GM18867 (cell line): ENCODE measurements around the gene ARHGAP6.

ENCODE experiments used
- ATAC-seq: cut with Tn5 transposase; IDR thresholded peaks from one replicate; pipeline ENCODE4 v1.9.1; 2021; ENCODE audit warnings: mild to moderate bottlenecking, moderate library complexity; ENCODE audit not compliant: unreplicated experiment

Gene ARHGAP6

DNA sequence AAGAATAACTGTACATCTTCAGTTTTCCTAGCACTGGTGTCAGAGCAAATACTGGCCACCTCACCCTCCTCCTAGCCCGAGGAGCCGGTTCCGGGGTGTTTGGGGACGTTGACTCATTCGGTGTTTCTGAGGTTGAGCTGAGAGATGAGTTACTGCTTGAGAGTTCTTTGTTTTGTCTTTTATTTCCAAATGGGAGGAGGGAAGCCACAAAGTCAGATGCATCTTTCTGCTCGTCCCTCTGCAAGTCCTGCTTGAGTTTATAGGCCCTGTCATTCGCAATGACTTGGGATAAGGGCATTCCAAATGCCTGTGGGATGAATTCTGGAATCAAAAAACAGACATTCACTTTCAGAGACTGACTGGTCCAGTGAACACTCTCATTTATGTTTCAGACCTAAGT lies 477.1 kb downstream of the ARHGAP6 start:
- peak; percentile 81 for ATAC-seq

DNA sequence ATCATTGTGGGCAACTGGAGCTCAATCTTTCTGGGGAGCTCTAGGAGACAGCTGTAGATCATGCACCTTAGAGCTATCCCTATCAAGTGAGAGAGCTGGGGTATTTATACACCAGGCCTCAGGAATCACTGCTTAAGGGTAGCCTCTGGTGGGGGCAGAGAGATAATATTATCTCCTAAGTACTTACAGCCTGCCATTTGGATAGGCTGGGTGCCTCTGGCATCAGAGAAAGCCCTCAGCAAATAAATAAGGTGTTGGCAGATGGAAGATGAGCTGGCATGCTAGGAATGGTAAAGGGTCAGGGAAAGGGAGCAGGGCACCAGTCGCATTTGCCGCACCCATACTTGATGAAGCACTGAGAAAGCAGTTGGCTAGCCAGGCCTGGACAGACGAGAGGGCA lies 478.7 kb downstream of the ARHGAP6 start:
- no peak for ATAC-seq

DNA sequence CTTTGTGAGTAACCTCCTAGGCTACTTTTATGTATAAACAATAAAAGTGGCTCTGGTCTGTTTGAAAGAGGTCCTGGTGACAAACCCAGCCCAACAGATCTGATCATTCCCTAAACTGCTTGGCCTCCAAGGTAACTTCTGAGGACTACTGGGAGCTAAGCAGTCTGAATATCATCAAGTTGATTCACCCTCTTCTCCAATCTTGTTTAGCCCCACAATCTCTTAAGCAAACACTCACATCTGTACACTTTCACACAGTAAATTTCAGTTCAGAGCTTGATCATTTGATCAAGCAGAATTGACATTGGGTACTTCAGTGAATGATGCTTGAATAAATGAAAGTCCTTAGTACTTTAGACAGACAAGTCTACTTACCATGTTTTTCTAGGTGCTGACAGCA lies 479.9 kb downstream of the ARHGAP6 start:
- no peak for ATAC-seq

DNA sequence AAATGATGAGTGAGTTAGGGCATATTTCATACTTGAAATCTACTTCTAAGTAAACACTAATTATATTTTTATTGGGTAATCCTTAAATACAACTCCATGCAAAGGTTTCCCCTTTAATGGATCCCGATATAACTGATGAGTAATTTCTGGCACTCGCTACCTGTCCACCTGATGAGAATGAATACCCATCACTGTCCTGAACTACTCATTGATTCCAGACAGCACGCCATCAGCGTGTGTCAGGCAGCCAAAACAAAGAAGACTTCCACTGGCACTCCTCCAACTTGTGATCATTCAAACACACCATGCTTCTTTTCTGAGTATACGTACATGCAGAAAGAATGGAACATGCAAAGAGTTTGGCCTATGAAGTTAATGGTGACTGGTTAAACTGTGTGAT lies 485.1 kb downstream of the ARHGAP6 start:
- ATAC-seq: no peak

DNA sequence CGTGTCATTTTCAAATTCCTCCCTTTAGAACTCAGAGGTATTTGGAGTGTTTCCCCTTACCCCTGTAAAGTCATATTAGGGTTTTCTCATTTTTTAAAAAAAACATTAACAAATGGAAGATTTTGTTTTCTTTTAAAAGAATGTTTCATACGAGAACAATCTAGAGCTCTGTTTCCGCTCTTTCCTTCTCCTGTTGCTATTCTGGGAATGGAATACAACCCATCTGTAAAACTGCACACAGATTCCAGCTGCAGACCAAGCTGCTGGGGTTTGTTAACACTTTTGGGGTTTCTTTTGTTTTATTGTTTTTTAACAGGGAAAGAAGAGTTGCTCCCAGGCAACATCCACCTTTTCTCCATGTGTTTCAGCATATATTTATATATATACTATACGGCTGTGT lies 493.3 kb downstream of the ARHGAP6 start:
- no peak for ATAC-seq

DNA sequence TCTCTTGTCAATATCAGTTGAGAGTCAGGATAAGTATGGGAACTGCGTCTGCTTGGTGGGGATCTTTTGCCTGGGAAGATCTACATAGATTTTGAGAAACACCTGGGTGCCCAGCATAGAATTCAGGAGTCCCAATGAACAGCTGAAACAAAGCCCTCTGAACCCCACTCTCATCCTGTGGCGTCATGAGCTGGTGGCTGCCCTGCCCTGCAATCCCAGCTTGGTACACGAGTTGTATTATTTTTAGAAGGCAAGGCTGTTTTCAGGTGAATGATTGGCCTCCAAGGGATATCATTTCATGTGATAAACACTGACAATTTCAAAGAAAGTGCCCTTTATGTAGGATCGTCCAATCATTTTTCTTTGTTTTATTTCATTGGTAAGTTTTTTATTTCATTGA lies 493.8 kb downstream of the ARHGAP6 start:
- ATAC-seq: no peak

DNA sequence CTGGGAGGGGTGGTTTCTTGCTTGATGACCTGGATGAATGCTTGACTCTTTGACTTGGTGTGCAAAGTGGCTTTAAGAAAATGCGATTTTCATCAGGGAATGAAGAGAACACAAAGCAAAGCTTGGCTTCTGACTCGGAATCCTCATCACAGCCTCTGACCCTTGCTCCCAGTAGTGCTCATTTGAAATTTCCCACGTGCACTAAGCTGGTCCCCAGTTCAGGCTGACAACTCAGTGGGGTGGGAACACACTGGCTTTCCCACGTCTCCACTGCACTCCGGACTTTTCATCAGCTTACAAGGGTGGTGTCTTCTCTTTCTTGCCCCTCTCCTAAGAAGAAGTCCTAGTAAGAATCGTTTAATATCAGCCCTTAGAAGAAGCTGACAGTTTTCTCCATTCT lies 501.3 kb downstream of the ARHGAP6 start:
- no peak for ATAC-seq

DNA sequence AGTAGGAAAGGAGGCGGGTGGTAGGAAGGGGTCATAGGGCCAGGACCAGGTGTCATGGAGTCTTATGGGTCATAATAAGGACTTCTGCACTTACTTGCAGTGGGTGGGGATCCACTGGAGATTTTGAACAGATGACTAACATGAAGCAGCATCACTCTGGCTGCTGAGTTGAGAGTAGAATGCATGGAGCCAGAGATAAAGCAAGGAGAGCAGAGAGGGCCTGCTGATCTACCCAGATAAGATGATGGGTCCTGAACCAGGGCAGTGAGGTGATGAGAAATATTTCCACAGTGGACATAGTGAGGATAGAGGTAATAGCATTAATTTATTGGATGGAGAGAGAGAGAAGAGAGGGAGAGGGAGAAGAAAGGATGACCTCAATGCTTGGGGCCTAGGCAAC lies 506.6 kb downstream of the ARHGAP6 start:
- no peak for ATAC-seq

DNA sequence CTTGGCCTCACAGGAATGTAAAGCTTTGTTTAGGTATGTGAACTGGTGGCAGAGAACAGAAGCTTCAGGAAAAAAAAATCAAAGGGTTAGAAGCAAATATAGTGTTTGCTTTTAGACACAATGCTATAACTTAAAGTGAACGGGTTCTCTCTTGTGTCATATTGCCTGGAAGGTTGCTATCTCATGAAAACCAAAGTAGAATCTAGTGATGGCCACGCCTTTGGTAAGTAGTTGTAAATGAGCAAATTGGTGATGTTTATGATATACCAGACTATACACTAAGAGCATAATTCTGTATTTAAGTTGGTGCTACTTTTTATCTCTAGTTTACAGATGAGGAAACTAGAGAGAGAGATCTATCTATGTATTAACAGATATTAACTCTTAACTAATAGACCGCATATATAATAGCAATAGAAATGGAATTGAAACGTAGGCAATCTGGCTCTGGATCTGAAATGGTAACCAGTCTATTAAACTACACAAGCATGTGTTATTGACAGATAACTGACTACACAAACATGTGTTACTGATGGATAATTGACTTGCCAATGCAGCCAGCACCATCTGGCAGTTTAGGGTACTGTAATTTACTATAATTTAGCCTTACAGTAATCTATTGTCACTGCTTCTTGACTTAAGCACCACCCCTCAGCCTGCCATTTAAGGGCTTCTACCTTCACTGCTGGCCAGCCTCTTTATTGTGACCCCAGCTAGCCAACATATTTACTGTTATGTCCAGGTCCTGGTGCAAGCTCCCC lies 513.7 kb downstream of the ARHGAP6 start:
- no peak for ATAC-seq

DNA sequence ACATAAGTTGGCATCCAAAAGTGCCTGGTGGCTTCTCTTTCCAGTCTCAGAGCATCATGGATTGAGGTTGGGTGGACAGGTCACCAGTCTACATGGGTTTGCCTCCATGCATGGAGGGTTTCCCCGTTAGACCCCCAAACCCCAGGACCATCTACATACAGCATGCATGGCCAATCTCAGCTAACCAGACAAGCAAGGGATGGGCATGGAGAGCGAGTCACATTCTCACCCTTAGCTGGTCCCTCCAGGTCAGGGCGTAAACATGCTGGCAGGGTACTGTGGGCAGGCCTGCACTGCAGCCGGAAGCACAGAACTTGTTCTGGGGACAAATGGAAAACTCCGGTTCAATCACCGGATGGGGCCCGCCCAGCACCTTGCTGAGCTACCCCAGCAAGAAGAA lies 517.3 kb downstream of the ARHGAP6 start:
- ATAC-seq: no peak

DNA sequence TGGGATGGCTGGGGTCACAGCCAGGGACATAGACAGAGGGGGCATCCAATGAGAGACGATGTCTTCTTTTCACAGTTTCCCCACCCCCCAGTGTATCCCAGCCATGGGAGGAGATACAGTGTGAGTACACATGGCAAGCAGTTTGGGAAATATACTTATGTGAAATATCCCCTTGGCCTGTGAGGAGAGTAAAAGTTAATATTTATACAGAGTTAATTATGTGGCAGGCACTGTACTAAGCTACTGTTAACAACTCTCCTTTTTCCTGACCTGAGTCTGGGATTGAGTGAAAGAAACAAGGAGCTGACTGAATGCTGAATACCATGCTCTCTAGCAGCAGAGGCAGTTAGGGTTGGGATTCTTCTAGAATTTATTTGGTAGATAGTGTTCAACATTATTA lies 519.3 kb downstream of the ARHGAP6 start:
- ATAC-seq: no peak

DNA sequence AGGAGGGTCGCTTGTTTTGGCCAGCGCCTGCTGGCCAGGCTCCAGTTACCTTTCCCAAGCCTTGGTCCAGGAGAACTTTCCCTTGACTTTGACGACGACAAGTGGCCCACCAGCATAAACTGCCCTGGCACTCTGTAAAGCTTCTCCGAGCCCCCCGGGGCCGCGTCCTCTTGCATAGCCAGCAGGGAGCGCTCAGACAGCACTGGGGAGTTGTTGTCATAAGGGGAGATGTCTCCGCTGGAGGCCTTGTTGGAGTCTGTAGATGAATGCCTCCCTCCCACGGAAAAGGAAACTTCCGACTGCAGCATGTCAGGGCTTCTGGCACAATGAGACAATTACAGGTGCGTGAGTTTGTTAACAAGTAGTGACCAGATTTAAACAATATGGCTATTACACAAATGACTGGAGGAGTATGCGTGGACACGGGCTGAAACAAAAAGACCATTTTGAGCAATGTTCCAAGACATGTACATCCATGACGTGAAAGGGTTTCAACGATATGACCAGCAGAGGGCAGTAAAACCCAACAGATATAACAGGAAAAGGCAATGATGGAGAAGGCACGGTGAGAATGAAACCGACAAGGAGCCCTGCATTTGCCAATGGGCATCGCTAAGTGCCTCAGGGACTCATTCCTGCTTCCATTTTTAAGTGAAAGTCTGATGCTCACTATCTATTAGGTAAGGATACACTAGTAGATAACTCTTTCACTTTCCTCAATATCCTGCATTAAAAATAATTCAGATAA lies 521.6 kb downstream of the ARHGAP6 start:
- ATAC-seq: peak; percentile 95

DNA sequence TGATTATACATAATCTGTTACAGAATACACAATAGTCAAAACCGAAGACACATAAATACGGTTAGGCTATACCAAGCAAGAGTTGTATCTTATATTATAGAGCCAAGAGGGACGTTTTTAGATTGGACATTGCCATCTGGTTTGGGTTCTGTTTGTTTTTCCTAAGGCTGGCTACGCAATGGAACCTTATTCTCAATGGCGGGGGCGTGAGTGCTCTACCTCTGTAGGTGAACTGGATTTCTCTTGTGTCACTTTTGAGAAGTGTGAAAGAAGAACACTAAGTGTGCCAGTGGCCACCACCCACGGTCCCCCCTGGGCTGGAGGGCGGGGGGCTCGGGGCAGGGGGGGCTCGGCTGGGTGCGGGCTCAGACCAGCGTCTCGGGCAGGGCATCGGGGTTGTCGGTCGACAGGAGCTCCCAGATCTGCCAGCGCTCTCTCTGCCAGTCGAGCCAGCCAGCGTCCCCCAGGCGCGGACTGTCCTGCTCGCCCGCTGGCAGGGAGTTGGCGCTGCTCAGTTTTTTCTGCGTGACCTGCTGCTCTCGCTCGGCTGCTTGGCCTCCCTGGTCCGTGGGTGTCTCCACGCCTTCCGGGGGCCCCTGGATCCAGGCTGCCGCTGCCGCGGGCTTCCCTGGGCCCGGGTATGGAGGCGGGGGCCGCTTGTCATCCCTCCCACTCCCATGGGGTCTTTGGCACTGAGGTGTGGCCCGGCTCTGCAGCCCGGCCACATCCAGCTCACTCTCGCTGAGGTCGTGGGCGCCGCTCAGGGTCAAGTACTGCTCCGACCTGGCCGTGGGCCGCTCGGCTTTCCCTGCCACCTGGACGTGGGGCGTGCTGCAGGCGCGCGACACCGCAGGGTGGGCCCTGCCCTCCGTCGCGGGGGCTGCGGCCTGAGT lies 527.0 kb downstream of the ARHGAP6 start:
- ATAC-seq: no peak

DNA sequence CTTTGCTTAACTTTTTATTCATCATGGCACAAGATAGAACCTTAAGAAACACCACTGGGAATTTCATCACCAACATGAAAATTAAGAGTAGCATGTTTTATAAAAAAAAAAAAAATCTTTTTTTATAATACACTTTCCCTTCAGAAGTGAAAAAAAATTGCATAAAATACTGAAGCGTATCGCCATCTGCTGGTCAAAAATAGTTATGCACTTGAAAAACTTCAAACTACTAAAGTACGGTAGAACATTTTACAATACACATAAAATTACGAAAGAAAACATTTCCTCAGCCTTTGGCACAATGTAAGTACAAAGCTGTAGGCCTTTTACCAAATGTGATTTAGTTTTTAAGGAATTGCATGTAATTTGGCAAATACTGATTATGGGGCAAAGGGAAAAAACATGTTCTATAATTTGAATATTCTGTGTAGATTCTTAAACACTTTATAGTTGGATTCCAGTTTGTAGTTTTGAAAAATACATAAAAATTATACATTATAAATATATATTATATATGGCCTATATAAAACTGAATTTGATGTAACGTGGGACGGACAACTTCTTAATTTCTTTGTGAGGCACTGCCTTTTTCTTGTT lies 528.1 kb downstream of the ARHGAP6 start:
- ATAC-seq: no peak

DNA sequence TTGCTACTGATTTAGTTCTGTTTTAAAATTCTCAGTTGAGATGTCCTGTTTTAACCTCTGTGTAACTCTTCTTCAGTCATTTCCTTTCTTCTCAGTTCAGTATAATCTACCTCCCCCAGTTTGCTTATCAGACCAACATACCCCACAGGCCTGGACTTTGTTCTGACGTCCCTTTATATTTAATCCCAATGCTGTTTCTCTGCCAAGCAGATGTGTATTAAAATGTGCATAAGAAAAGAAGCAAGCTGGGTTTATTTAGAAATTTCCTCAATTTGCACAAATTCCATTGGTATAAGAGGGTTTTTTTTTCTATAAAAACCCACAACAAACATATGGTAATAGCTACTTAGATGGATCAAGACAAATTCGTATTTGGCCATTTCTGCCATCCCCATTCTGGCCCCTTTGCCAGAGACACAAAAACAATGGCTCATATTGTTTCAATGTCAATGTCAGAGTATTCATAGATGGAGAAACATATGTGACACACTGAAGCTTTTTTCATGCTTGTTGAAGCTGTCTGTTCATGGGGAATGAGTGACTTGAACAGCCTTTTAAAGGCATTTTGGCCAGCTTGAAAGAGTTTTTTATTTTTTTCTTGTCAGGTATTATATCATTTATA lies 530.0 kb downstream of the ARHGAP6 start:
- ATAC-seq: no peak

DNA sequence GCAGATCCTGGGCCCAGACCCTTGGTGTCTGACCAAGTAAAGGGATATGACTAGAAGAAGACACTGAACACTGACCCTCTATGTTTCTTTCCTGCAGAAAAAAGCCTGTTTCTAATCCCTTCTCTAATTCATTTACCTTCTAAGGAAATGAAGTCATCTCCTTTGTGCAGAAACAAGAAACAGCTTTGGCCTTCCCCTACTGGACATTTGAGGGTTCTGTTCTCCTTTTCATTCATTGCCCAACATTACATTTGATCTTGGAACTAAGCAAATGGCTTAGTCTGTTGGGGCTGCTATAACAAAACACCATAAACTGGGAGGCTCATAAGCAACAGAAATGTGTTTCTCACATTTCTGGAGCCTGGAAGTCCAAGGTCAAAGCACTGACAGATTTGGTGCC lies 534.6 kb downstream of the ARHGAP6 start:
- no peak for ATAC-seq

DNA sequence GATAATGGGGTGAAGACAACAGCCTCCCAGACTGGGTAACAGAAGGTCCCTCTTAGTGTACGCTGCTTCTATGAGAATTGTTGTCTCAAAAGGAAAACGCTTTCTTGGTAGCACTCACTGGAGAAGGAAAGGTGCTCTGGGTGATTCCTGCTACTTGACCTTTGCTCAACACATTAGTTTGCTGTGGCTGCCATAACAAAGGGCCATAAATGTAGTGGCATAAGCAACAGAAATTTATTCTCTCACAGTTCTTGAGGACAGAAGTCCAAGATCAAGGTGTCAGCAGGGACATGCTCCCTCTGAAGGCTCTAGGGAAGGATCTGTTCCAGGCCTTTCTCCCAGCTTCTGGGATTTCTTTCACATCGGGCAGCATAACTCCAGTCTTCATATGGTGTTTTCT lies 535.6 kb downstream of the ARHGAP6 start:
- no peak for ATAC-seq

DNA sequence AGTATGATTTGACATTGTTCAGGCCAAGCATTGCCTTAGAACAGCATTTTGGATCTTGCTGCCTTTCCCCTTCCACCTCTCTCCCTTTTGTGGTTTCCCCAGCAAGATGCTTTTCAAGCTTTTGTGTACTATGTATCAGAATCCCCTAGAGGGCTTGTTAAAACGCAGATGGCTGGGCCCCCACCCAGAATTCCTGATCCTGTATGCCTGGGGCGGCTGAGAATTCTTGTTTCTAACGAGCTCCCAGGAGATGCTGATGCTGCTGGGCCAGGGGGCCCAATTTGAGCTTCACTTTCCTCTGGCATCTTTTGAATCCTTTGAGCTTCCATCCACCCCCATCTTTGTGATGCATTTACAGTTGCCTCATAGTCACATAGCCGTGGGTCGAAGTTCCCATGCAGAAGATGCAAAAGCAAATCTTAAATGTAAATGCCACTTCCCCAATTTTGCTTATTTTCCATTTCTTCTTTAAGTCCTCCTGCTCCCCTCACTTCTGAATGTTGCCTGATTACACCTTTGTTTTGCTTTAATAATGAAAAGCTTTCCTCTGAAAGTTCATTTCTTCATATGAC lies 536.1 kb downstream of the ARHGAP6 start:
- ATAC-seq: no peak

DNA sequence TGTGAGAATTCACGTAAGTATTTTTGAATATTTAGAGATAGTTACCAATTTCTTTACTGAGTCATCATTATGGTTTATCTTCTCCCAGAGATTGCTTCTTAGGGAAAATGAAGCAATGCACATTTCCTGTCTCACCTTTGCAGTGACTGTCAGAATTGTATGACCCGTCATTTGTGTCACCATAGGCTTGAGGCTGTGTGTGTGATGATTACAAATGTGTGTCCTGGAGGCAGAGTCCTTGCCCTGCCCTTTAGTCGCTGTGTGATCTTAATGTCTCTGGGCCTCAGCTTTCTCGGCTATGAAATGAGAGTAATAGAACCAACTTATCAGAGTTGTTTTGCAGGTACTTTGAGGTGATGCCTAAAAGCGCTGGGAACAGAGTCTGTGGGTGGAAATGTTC lies 540.7 kb downstream of the ARHGAP6 start:
- ATAC-seq: no peak

DNA sequence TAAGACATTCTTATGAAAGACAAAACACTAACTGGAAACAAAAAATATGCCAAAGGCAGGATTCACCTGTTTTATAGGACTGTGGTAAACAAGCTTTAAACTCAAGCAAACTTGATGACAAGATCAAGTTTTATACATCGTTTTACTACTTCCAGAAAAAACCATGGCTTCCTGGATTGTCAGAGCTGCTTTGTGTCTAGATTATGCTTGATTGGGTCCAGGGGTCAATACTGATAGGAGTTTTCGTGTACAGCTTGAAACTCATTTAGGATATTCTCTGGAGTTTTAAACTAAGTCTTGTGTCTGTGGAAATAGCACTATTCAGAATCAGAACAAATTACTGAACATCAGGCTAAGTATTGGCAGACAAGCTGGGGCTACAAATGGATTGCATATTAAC lies 541.6 kb downstream of the ARHGAP6 start:
- no peak for ATAC-seq
